HG03521 (cell line): ENCODE results near the gene PLSCR4.

Experiments used
- ATAC-seq: cut with Tn5 transposase; IDR thresholded peaks from one replicate; pipeline ENCODE4 v1.9.1; 2021; ENCODE audit warnings: mild to moderate bottlenecking, moderate library complexity; ENCODE audit not compliant: unreplicated experiment

PLSCR4 gene

GRCh38 chr3:146163584-146163983 lies 87.3 kb downstream of the PLSCR4 start:
- no peak for ATAC-seq

DNA sequence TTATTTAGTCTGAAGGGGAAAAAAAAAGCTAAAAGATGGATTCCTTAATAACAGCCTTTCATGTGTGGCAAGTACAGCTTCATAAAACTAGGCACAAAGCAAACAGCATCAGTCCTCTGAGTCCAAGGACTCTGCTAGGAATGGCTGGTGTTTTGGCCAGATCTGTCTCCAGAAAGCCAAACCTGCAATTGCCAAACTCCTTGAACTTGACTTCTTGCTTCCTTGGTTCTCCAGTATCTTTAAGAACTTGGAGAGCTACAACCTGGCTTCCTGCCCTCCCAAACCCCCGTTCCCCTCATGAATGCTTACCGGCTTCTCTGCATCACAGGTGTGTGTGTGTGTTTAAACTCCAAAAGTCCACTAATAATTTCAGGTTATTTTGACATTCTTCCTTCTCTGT lies 88.3 kb downstream of the PLSCR4 start:
- ATAC-seq: no peak

- ATAC-seq: no peak
These were observed 89.3 kb downstream of the PLSCR4 start for GRCh38 chr3:146161663-146162002.

GRCh38 chr3:146160964-146161662 lies 89.8 kb downstream of the PLSCR4 start, which contains the start of gene PLOD2:
Gene PLOD2 (minus strand): TSS chr3:146161184. CDS start chr3:146160989, 195 bp downstream.
- ATAC-seq: peak; percentile 53

DNA sequence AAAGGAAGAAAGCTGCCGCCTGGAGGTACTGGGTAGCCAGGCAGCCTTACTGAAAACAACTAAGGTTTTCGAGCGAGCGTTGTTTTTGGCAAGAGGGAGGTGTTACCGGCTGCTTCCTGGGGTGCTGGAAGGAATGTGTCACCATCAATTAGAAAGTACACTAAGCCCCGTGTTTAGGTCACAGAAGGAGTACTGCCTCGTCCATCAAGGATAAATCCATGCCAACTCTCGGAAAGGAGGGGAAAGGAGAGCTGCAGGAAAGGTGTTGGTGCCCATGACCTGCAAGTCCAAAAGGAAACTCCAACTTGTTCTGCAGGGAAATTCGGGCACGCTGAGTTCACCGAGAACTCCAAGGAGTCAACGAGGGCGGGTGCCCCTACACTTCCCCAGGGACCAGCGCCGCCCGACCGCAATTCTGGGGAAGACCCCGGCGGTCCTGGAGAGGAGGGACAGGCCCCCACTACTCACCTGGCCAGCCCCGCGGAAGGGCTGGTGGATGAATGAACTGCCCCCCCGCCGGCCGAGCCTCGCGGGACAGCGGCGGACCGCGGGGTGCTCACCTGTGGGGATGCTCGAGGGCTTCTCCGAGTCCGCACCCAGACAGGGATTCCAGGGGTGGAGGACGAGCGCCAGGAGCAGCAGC lies 90.5 kb downstream of the PLSCR4 start:
- no peak for ATAC-seq

GRCh38 chr3:146159616-146160320 lies 91.1 kb downstream of the PLSCR4 start:
- no peak for ATAC-seq

DNA sequence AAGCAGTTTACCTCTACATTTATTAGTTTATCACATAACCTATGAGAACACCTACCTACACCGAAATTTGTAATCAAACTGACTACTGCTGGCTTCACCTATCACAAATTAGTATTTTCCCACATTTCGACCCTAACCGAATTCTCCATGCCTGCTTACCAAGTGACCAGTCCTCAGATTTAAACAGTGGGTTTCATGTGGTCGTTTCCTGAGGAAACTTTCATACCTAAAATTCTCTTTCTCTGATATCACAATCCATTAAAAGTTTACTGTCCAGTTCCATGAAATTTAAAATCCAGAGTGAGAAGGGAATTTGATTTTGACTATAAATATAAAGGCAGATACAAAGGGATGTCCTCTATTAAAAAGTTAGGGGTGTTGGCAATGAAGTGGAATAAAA lies 91.9 kb downstream of the PLSCR4 start:
- no peak for ATAC-seq

DNA sequence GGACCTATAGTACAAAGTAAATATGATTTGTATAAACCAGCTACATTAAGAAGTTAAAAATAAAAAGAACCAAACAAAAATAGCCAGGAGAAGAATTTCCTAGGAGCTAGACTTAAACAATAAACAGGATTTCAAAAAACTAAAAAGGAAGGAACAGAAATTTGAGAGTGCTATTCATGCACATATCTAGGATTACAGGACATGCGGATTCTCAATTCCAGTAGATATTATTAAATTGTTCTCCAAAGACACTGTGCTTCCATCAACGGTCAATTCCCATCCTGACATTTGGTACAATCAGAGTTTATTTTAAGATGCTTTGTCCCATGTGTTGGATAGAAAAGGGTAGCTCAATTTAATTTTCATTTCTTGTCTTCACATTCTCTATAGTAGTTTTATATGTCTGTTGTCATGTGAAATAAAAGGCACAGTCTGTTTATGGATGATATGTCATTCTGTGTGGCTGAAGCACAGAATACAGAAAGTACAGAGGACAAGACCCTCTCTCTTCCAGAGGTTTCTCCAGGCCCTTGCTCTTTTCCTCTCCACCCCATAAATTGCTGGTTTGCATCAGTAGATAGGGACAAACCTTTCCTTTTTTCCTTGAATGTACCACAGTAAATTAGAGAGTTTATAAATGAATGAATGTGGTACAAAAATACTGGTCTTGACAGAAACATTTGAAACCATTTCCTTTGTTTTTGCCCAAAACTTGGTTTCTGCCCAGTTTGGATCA lies 93.4 kb downstream of the PLSCR4 start:
- ATAC-seq: no peak

DNA sequence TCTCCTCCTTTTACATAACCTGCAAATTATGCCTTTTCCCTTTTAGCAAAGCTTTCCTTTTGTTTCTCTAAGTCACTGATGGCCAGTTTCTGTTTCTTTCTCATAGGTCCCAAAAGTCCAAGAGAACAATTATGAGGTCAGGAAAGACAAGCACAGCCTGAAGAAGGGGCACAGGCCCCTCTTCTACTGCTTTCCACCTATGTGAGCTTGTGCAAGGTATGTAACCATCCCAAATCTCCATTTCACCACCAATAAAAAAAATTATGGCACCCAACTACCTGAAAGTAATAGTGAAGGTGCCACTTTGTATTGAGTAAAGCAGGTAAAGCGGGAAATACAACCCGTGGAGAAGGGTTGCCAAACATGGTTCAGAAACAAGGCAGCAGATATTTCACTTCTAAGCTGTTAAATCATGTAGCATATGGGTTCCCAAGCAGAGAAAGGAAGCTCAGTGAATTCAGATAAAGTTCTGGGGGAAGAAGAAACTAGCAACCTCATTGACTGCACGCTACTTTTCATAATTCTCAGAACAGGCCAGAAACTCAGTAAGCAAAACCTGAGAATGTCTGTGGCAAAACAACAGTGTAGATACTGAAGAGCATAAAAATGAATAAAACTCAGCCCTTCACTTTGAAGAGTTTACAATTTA lies 94.1 kb downstream of the PLSCR4 start:
- no peak for ATAC-seq

DNA sequence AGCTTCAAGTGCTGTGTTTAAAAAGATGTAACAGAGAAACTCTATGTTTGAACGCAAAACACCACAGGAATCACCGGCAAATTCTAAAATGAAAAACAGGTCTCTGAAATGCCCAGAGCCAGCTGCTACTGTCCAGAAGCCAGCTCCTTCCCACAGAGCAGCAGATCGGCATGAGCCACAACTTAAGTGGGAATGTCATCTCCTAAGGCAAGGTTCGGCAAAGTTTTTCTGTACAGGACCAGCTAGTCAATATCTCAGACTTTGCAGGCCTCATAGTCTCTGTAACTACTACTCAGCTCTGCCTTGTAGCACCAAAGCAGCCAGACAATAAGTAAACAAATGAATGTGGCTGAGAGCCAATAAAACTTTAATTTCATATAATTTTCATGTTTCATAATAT lies 94.8 kb downstream of the PLSCR4 start:
- no peak for ATAC-seq

- ATAC-seq: no peak
These were observed 95.9 kb downstream of the PLSCR4 start for GRCh38 chr3:146154995-146155394.

DNA sequence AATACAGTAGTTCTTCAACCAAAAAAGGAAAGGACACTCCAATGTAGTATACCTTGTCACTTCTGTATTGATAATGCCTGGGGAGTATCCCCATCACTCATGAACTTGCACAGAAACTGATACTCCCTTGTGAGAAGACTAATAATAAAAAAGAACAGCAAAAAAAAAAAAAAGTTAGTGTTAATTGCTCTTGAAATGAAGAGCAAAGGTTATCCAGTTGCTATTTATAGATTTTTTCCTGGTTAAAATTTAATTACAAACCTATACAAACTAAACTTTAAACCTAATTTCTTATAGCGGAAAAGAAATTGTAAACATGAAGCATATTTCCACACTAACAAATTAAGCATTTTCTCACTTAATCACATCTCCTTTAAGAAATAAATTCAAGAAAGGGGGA lies 96.6 kb downstream of the PLSCR4 start:
- no peak for ATAC-seq

GRCh38 chr3:146153429-146153828 lies 97.5 kb downstream of the PLSCR4 start:
- ATAC-seq: no peak

DNA sequence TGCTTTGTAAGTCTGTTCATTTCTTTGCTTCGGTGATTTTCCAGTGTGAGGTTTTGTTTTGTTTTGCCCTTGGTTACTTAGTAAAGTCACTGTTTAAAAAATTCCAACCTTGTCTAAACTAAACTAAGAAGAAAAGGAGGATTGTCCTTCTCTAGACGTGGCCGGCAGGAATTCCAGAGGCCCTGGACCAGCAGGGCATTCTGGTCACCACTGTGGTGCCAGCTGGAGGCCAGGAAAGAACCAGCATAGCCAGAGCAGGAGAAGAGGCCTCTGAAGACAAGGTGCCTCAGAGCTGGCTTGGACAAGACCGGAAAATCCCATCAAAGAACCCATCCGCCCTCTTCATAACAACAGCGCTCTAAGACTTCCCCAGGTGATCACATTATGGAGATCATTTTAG lies 98.1 kb downstream of the PLSCR4 start:
- ATAC-seq: no peak

- ATAC-seq: no peak
These were observed 102.4 kb downstream of the PLSCR4 start for GRCh38 chr3:146148468-146148931.

DNA sequence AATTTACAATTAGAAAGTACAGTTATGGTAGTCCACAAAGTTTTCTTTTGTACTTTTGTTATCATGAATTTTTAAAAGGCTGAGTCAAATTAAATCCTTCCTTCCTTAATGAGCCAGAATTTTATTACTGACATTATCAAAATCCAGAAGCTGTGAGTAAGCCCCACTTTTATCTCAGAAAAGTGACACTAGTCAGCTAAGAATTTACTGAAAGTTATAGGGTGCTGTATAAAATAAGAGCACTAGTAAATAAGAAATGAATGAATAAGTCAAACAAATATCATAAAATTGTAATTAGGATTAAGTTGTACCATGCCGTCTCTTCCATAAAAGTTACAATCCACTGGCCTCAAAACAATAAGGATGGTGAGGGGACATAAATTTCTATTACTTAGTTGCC lies 105.3 kb downstream of the PLSCR4 start:
- no peak for ATAC-seq

DNA sequence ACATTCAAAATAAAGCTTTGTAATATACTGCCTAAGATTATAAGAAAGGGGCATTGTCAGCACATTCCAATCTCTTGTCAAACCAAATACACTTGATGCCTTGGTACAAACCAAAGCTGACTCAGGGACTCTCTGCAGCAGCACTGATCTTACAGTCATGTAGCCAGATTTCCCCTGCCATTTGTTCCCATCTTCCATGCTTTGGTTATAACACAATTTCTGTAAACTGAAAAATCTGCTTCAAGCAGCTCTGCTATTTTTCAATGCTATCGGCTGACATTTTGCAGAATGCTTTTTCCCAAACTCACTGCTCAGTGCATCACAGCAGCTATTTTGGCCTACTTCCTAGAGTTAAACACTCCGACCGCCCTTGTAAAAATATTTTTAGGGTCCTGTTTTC lies 108.1 kb downstream of the PLSCR4 start:
- ATAC-seq: no peak
